SH-SY5Y (cell line): ENCODE results near the gene NUDT3.

Source experiments
- GATA2 ChIP-seq: IDR thresholded peaks from 2 replicates; pipeline ENCODE4 v1.6.1; 2011; ENCODE audit warnings: mild to moderate bottlenecking, low read depth, low read length
- GATA3 ChIP-seq: IDR thresholded peaks from 2 replicates; pipeline ENCODE4 v1.6.1; 2011; ENCODE audit warnings: low read depth, mild to moderate bottlenecking, low read length, moderate library complexity

- TF ChIP-seq GATA2 = no peak
- TF ChIP-seq GATA3 = no peak
Observed at GRCh38 chr6:34310817-34311216, 81.7 kb downstream of the NUDT3 start.
